ENCODE results near the gene WDR62. TPM values are rescaled to one million over a fixed set of nuclear protein-coding genes. Genes with fewer than 3 reads are reported as not detected.

WDR62 gene
- total and polyA plus RNA-seq, 9 donors, result 0.18 to 1.0 (median 0.51) TPM

GRCh38 chr19:36043952-36044351 is 10.7 kb upstream of the WDR62 start:
- Histone ChIP-seq H3K4me1 (ENCODE audit: insufficient read depth) (peaks cover 2% of the 10 kb centered on the region), H3K27ac (no peak overlapping the region), H3K4me3 (no peak overlapping the region), H3K27me3 (no peaks in the 10 kb centered on the region), H3K36me3 (no peaks in the 10 kb centered on the region), H3K9me3 (no peaks in the 10 kb centered on the region)
- WGBS, 3 donors, result 31 to 79% (median 46%) methylated on average over 2 of the region's 2 CpGs
- intact Hi-C loops (cut with DNase I), result no loop called here
- DNase-seq, result no peak
- TF ChIP-seq, protein P1, sequence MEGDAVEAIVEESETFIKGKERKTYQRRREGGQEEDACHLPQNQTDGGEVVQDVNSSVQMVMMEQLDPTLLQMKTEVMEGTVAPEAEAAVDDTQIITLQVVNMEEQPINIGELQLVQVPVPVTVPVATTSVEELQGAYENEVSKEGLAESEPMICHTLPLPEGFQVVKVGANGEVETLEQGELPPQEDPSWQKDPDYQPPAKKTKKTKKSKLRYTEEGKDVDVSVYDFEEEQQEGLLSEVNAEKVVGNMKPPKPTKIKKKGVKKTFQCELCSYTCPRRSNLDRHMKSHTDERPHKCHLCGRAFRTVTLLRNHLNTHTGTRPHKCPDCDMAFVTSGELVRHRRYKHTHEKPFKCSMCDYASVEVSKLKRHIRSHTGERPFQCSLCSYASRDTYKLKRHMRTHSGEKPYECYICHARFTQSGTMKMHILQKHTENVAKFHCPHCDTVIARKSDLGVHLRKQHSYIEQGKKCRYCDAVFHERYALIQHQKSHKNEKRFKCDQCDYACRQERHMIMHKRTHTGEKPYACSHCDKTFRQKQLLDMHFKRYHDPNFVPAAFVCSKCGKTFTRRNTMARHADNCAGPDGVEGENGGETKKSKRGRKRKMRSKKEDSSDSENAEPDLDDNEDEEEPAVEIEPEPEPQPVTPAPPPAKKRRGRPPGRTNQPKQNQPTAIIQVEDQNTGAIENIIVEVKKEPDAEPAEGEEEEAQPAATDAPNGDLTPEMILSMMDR (IDR thresholded peaks at IDR 0.05), result no peak
- no peak for TF ChIP-seq EP300 (IDR thresholded peaks at IDR 0.05)

GRCh38 chr19:36046443-36047050 is 8.2 kb upstream of the WDR62 start:
- intact Hi-C loops (cut with DNase I), result no loop called here
- Histone ChIP-seq H3K9me3 (no peaks in the 10 kb centered on the region), H3K27me3 (no peaks in the 10 kb centered on the region), H3K36me3 (no peaks in the 10 kb centered on the region), H3K27ac (no peak overlapping the region), H3K4me3 (no peak overlapping the region), H3K4me1 (ENCODE audit: insufficient read depth) (peaks cover 2% of the 10 kb centered on the region)
- TF ChIP-seq POLR2A (IDR thresholded peaks at IDR 0.05) (no peak), EP300 (IDR thresholded peaks at IDR 0.05) (no peak)
- TF ChIP-seq, protein P1 (IDR thresholded peaks at IDR 0.05), result no peak
- no peak for DNase-seq
- WGBS, 3 donors, result 85 to 94% (median 90%) methylated on average over 5 of the region's 5 CpGs

GRCh38 chr19:36047835-36048234 is 6.9 kb upstream of the WDR62 start:
- intact Hi-C loops (cut with DNase I), result no loop called here
- no peaks in the 10 kb centered on the region for H3K36me3 ChIP-seq
- H3K4me3 ChIP-seq, result no peak overlapping the region
- no peaks in the 10 kb centered on the region for H3K9me3 ChIP-seq
- no peaks in the 10 kb centered on the region for H3K27me3 ChIP-seq
- H3K27ac ChIP-seq, result no peak overlapping the region
- DNase-seq, result no peak
- no peak for TF ChIP-seq POLR2A (IDR thresholded peaks at IDR 0.05)
- no peak for TF ChIP-seq EP300 (IDR thresholded peaks at IDR 0.05)
- TF ChIP-seq, protein P1 (IDR thresholded peaks at IDR 0.05), result no peak
- no peaks in the 10 kb centered on the region for H3K4me1 ChIP-seq (ENCODE audit: insufficient read depth)

GRCh38 chr19:36049080-36049698 is 5.5 kb upstream of the WDR62 start:
- Histone ChIP-seq H3K27me3 (no peaks in the 10 kb centered on the region), H3K9me3 (no peaks in the 10 kb centered on the region), H3K27ac (no peak overlapping the region), H3K36me3 (no peaks in the 10 kb centered on the region), H3K4me1 (ENCODE audit: insufficient read depth) (peaks cover 1% of the 10 kb centered on the region), H3K4me3 (no peak overlapping the region)
- intact Hi-C loops (cut with DNase I), result no loop called here
- TF ChIP-seq POLR2A (IDR thresholded peaks at IDR 0.05) (no peak), EP300 (IDR thresholded peaks at IDR 0.05) (no peak)
- DNase-seq, result no peak
- 93 to 96% (median 94%) methylated on average over 4 of the region's 4 CpGs for WGBS, 3 donors

DNA sequence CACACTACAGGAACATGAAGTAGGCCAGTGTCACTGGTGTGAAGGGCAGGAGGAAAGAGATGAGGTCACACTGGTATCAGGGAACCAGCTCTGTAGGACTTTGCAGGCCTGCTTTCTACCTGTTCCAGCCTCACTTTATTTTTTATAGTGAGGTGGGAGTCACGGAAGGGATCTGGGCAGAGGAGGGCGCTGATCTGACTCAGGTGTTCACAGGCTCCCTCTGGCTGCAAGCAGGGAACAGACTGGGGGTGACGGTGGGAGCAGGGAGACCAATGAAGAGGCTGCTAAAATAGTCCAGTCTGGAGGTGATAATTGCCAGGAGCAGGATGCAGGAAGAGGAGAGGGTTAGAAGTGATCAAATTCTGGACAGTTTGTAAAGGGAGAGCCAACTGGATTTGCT is 3.5 kb upstream of the WDR62 start:
- no peak overlapping the region for H3K27ac ChIP-seq
- no peaks in the 10 kb centered on the region for H3K27me3 ChIP-seq
- H3K9me3 ChIP-seq, result no peaks in the 10 kb centered on the region
- TF ChIP-seq POLR2A (IDR thresholded peaks at IDR 0.05), result no peak
- no peak for TF ChIP-seq EP300 (IDR thresholded peaks at IDR 0.05)
- TF ChIP-seq, protein P1 (IDR thresholded peaks at IDR 0.05), result no peak
- no peaks in the 10 kb centered on the region for H3K36me3 ChIP-seq
- DNase-seq, result no peak
- no peak overlapping the region for H3K4me3 ChIP-seq
- H3K4me1 ChIP-seq (ENCODE audit: insufficient read depth), result peaks cover 1% of the 10 kb centered on the region
- intact Hi-C loops (cut with DNase I), result loop anchor here in 1 of 4 donors (10.0 kb wide), 1 partner anchor 46 kb away; the partner anchor contains the start of gene SYNE4
- 54 to 64% (median 55%) methylated on average over 3 of the region's 3 CpGs for WGBS, 3 donors

All from ovary (tissue), 9 donors.